GM23338 (cell line): ENCODE results near the gene TOP1. TPM values are rescaled to one million over a fixed set of nuclear protein-coding genes. Genes with fewer than 3 reads are reported as not detected.

Experiments used
- ATAC-seq: fragments of 200-7000 bp; cut with Tn5 transposase; 3 replicates; pipeline ENCODE4 v1.9.1; 2020
- DNase-seq: peaks from one replicate; pipeline ENCODE4 v3.0.0-alpha.2; 2015; ENCODE audit warnings: low spot score
- H2AFZ ChIP-seq: fragments of 200-600 bp; sonication (generic); 2 replicates; pipeline ENCODE4 v1.8.0; 2016; ENCODE audit warnings: antibody characterized with exemption, mild to moderate bottlenecking, moderate library complexity
- H3F3A ChIP-seq: fragments of 200-600 bp; sonication (generic); replicated peaks from 2 replicates; pipeline ENCODE4 v1.8.0; 2017; ENCODE audit warnings: antibody characterized with exemption, mixed run types, low read depth
- H3K27ac ChIP-seq: fragments of 200-600 bp; sonication (generic); 2 replicates; pipeline ENCODE4 v1.6.1; 2016; ENCODE audit warnings: low read depth
- H3K27me3 ChIP-seq: fragments of 200-600 bp; sonication (generic); 2 replicates; pipeline ENCODE4 v1.8.0; 2016; ENCODE audit warnings: mild to moderate bottlenecking, mixed run types, moderate library complexity; ENCODE audit not compliant: insufficient read depth
- H3K36me3 ChIP-seq: fragments of 200-600 bp; sonication (generic); 2 replicates; pipeline ENCODE4 v1.8.0; 2016; ENCODE audit warnings: mild to moderate bottlenecking; ENCODE audit not compliant: insufficient read depth
- H3K4me1 ChIP-seq: fragments of 200-600 bp; sonication (generic); 2 replicates; pipeline ENCODE4 v1.8.0; 2016; ENCODE audit warnings: mild to moderate bottlenecking, moderate library complexity; ENCODE audit not compliant: insufficient read depth
- H3K4me2 ChIP-seq: fragments of 200-600 bp; sonication (generic); 2 replicates; pipeline ENCODE4 v1.7.1; 2017; ENCODE audit warnings: mixed run types
- H3K4me3 ChIP-seq: fragments of 200-600 bp; sonication (generic); 2 replicates; pipeline ENCODE4 v1.6.1; 2016; ENCODE audit warnings: mixed run types
- H3K79me2 ChIP-seq: fragments of 200-600 bp; sonication (generic); replicated peaks from 2 replicates; pipeline ENCODE4 v1.8.0; 2017; ENCODE audit warnings: mild to moderate bottlenecking; ENCODE audit not compliant: insufficient read depth
- H3K9me2 ChIP-seq: fragments of 200-600 bp; sonication (generic); 2 replicates; pipeline ENCODE4 v1.8.0; 2017; ENCODE audit not compliant: insufficient read depth
- H4K20me1 ChIP-seq: fragments of 200-600 bp; sonication (generic); replicated peaks from 2 replicates; pipeline ENCODE4 v1.8.0; 2017; ENCODE audit warnings: mild to moderate bottlenecking; ENCODE audit not compliant: insufficient read depth
- H3K27ac Mint-ChIP-seq: 2 replicates; pipeline ENCODE4 v1.8.0; 2020; ENCODE audit warnings: inconsistent platforms, mild to moderate bottlenecking, moderate library complexity, mixed read lengths
- H3K27me3 Mint-ChIP-seq: 3 replicates; pipeline ENCODE4 v1.8.0; 2022; ENCODE audit warnings: low read depth, mild to moderate bottlenecking, moderate library complexity, mixed read lengths, inconsistent platforms; ENCODE audit not compliant: insufficient read depth, poor library complexity
- H3K36me3 Mint-ChIP-seq: 3 replicates; pipeline ENCODE4 v1.8.0; 2021; ENCODE audit warnings: low read depth, mild to moderate bottlenecking, inconsistent platforms, moderate library complexity, mixed read lengths
- H3K4me1 Mint-ChIP-seq: 3 replicates; pipeline ENCODE4 v1.8.0; 2020; ENCODE audit warnings: mild to moderate bottlenecking, inconsistent platforms, mixed read lengths
- H3K4me3 Mint-ChIP-seq: 3 replicates; pipeline ENCODE4 v1.8.0; 2021; ENCODE audit warnings: moderate library complexity, mild to moderate bottlenecking, inconsistent platforms, mixed read lengths
- H3K9me3 Mint-ChIP-seq: 3 replicates; pipeline ENCODE4 v1.8.0; 2020; ENCODE audit warnings: moderate library complexity, mild to moderate bottlenecking, inconsistent platforms, mixed read lengths
- CREB1 ChIP-seq: fragments of 250-450 bp; sonication (Bioruptor Pico); IDR thresholded peaks from 2 replicates; pipeline ENCODE4 v1.5.0; 2020; ENCODE audit warnings: low read depth, mild to moderate bottlenecking, moderate library complexity
- EZH2 ChIP-seq: fragments of 200-600 bp; sonication (generic); IDR thresholded peaks from one replicate; pipeline ENCODE4 v1.8.0; 2017; ENCODE audit warnings: antibody characterized with exemption, mild to moderate bottlenecking, low read depth; ENCODE audit not compliant: unreplicated experiment
- JUNB ChIP-seq: IDR thresholded peaks from one replicate; pipeline ENCODE4 v1.6.1; 2016; ENCODE audit warnings: antibody characterized with exemption; ENCODE audit not compliant: unreplicated experiment
- NANOG ChIP-seq: IDR thresholded peaks from 2 replicates; pipeline ENCODE4 v1.6.1; 2016; ENCODE audit warnings: antibody characterized with exemption, borderline replicate concordance
- POLR2AphosphoS5 ChIP-seq: IDR thresholded peaks from 2 replicates; pipeline ENCODE4 v1.6.1; 2016; ENCODE audit warnings: antibody characterized with exemption, low read depth
- ZNF114 ChIP-seq: fragments of 250-450 bp; sonication (Bioruptor Pico); IDR thresholded peaks from 2 replicates; pipeline ENCODE4 v1.5.0; 2020; ENCODE audit warnings: mild to moderate bottlenecking, moderate library complexity
- polyA plus RNA-seq: library from polyadenylated mRNA; unstranded; fragments of >200 nt; fragmentation: Nextera tagmentation; extraction: Ambion mirVana; gene quantifications from 2 replicates; pipeline ENCODE4 v1.2.1, GENCODE V29; 2016
- total RNA-seq: library from RNA; depleted of rRNA; stranded (reverse); fragments of >200 nt; shearing (Covaris generic); gene quantifications from 2 replicates; pipeline ENCODE4 v1.2.3, GENCODE V29; 2014
- TF ChIP-seq, protein P1 (sequence below), 2 experiments: fragments of 200-600 bp in 1 of 2; sonication (generic) in 1 of 2; conservative IDR thresholded peaks; 2 replicates each; pipeline versions ENCODE4 v1.5.1 to v1.6.1; 2016 to 2017; ENCODE audit warnings: antibody characterized with exemption in 2 of 2, low read depth in 2 of 2, mild to moderate bottlenecking in 2 of 2, moderate library complexity in 1 of 2
- TF ChIP-seq, protein P2 (sequence below): IDR thresholded peaks from one replicate; pipeline ENCODE4 v1.6.1; 2018; ENCODE audit warnings: antibody characterized with exemption; ENCODE audit not compliant: unreplicated experiment
- TF ChIP-seq, protein P3 (sequence below): IDR thresholded peaks from 2 replicates; pipeline ENCODE4 v1.6.1; 2016; ENCODE audit warnings: antibody characterized with exemption

Gene TOP1
- total and polyA plus RNA-seq, 2 experiments from 2014 or later: 62.4 to 101 TPM

GRCh38 chr20:41031243-41031619, 2.6 kb downstream of the TOP1 start:
- H3K27me3 Mint-ChIP-seq: peaks cover 54% of the 10 kb centered on the region

DNA sequence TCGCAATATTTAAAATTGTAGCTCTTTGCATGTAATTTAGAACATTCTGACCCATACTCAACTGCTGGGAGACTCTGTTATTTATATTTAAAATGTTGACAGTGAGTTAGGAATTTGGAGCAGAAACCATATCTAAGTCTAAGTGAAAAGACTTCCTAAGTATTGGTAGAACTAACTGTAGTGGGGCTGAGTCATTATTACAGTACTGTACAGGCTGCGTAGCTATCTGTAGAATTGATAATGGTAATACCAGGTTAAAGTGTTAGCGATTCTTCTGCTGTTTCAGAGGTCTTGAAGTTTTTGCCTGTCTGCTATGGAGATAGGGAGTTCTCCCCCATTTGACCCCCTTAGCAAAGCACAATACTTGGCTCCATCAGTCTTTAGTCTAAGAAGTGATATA, 3.6 kb downstream of the TOP1 start:
- no peaks in the 10 kb centered on the region for H3F3A ChIP-seq
- H3K9me2 ChIP-seq: no peaks in the 10 kb centered on the region
- Mint-ChIP-seq H3K9me3 (no peaks in the 10 kb centered on the region), H3K27me3 (peaks cover 56% of the 10 kb centered on the region), H3K36me3 (peaks cover 69% of the 10 kb centered on the region), H3K27ac (no peak overlapping the region), H3K4me1 (peaks cover 70% of the 10 kb centered on the region), H3K4me3 (0 out of 3 replicates have a peak overlapping the region, but pooled peaks have one; percentile 87)
- H3K79me2 ChIP-seq: peaks cover 86% of the 10 kb centered on the region
- H3K36me3 ChIP-seq: no peaks in the 10 kb centered on the region; the same call in 1 of the 2 replicates
- ATAC-seq: no peak
- H3K4me3 ChIP-seq: no peak overlapping the region
- no peak overlapping the region for H3K27ac ChIP-seq
- H3K4me1 ChIP-seq: peaks cover 42% of the 10 kb centered on the region
- peaks cover 68% of the 10 kb centered on the region for H4K20me1 ChIP-seq
- no peak for DNase-seq
- no peak overlapping the region for H2AFZ ChIP-seq
- peaks cover 64% of the 10 kb centered on the region for H3K27me3 ChIP-seq
- H3K4me2 ChIP-seq: 0 out of 2 replicates have a peak overlapping the region, but pooled peaks have one; percentile 92
- TF ChIP-seq EZH2 (no peak), JUNB (no peak)
- TF ChIP-seq, protein P1, sequence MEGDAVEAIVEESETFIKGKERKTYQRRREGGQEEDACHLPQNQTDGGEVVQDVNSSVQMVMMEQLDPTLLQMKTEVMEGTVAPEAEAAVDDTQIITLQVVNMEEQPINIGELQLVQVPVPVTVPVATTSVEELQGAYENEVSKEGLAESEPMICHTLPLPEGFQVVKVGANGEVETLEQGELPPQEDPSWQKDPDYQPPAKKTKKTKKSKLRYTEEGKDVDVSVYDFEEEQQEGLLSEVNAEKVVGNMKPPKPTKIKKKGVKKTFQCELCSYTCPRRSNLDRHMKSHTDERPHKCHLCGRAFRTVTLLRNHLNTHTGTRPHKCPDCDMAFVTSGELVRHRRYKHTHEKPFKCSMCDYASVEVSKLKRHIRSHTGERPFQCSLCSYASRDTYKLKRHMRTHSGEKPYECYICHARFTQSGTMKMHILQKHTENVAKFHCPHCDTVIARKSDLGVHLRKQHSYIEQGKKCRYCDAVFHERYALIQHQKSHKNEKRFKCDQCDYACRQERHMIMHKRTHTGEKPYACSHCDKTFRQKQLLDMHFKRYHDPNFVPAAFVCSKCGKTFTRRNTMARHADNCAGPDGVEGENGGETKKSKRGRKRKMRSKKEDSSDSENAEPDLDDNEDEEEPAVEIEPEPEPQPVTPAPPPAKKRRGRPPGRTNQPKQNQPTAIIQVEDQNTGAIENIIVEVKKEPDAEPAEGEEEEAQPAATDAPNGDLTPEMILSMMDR (conservative IDR thresholded peaks at IDR 0.05; ENCODE audit: low read depth in 2 of 2): no peak
- TF ChIP-seq, protein P2, sequence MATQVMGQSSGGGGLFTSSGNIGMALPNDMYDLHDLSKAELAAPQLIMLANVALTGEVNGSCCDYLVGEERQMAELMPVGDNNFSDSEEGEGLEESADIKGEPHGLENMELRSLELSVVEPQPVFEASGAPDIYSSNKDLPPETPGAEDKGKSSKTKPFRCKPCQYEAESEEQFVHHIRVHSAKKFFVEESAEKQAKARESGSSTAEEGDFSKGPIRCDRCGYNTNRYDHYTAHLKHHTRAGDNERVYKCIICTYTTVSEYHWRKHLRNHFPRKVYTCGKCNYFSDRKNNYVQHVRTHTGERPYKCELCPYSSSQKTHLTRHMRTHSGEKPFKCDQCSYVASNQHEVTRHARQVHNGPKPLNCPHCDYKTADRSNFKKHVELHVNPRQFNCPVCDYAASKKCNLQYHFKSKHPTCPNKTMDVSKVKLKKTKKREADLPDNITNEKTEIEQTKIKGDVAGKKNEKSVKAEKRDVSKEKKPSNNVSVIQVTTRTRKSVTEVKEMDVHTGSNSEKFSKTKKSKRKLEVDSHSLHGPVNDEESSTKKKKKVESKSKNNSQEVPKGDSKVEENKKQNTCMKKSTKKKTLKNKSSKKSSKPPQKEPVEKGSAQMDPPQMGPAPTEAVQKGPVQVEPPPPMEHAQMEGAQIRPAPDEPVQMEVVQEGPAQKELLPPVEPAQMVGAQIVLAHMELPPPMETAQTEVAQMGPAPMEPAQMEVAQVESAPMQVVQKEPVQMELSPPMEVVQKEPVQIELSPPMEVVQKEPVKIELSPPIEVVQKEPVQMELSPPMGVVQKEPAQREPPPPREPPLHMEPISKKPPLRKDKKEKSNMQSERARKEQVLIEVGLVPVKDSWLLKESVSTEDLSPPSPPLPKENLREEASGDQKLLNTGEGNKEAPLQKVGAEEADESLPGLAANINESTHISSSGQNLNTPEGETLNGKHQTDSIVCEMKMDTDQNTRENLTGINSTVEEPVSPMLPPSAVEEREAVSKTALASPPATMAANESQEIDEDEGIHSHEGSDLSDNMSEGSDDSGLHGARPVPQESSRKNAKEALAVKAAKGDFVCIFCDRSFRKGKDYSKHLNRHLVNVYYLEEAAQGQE: no peak

More at GRCh38 chr20:41031243-41031619, 2.6 kb downstream of the TOP1 start:
- Histone ChIP-seq H3K27ac (no peak overlapping the region), H3K4me2 (peak overlapping the region; percentile 92), H3K4me3 (peak overlapping the region; percentile 66), H3K27me3 (peaks cover 61% of the 10 kb centered on the region), H3K36me3 (no peaks in the 10 kb centered on the region; the same call in 1 of the 2 replicates), H3F3A (no peaks in the 10 kb centered on the region), H4K20me1 (peaks cover 58% of the 10 kb centered on the region), H3K79me2 (peaks cover 75% of the 10 kb centered on the region), H2AFZ (no peak overlapping the region), H3K4me1 (peaks cover 39% of the 10 kb centered on the region), H3K9me2 (no peaks in the 10 kb centered on the region)
- H3K27ac Mint-ChIP-seq: no peak overlapping the region
- TF ChIP-seq NANOG: no peak
- TF ChIP-seq, protein P2: no peak
- no peak for TF ChIP-seq POLR2AphosphoS5
- TF ChIP-seq, protein P3, sequence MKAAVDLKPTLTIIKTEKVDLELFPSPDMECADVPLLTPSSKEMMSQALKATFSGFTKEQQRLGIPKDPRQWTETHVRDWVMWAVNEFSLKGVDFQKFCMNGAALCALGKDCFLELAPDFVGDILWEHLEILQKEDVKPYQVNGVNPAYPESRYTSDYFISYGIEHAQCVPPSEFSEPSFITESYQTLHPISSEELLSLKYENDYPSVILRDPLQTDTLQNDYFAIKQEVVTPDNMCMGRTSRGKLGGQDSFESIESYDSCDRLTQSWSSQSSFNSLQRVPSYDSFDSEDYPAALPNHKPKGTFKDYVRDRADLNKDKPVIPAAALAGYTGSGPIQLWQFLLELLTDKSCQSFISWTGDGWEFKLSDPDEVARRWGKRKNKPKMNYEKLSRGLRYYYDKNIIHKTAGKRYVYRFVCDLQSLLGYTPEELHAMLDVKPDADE: no peak
- TF ChIP-seq ZNF114 (CRISPR knock-in tag): no peak
- no peak for TF ChIP-seq CREB1 (CRISPR knock-in tag)
- no peak for TF ChIP-seq EZH2
- H3K4me1 Mint-ChIP-seq: peaks cover 68% of the 10 kb centered on the region
- peaks cover 62% of the 10 kb centered on the region for H3K36me3 Mint-ChIP-seq
- ATAC-seq: no peak
- no peak for DNase-seq
- peak overlapping the region; percentile 87 for H3K4me3 Mint-ChIP-seq
- no peaks in the 10 kb centered on the region for H3K9me3 Mint-ChIP-seq
